ENCODE measurements around the gene HOXC9.

The HOXC9 gene

DNA sequence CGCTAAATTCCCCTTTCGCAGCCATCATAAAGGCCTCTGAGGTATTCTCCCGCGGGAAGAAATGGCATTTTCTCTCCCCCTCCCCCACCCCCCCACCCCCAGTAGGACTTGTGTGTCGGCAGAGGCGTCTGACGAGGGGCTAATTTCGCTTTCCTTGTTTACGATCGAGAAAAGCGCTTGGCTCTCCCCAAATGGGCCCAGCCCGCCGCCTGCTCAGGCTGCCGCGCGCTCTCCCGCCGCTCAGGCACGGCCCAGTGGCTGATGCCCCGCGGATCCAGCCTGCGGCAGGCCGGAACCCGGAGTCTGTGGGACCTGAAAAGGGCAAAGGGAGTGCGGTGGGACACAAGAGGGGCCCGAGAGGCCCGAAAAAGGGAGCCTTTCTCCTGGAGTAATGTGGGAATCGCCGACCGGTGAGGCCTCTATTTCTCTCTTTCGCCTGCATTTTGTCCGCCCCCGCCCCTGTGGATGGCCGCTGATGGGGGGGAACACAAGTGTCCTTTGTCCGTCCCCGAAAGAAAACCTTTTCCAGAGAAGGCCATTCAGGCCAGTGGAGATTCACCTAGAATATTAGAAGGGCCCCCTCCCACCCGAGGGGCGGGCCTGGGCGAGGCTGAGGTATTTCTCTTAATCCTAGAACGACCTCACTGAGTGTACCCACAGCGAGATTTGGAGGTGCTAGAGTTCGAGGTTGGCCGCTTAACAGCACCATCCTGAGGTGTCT is 19.3 kb downstream of the HOXC9 start (continued):
- TF ChIP-seq, protein P1, sequence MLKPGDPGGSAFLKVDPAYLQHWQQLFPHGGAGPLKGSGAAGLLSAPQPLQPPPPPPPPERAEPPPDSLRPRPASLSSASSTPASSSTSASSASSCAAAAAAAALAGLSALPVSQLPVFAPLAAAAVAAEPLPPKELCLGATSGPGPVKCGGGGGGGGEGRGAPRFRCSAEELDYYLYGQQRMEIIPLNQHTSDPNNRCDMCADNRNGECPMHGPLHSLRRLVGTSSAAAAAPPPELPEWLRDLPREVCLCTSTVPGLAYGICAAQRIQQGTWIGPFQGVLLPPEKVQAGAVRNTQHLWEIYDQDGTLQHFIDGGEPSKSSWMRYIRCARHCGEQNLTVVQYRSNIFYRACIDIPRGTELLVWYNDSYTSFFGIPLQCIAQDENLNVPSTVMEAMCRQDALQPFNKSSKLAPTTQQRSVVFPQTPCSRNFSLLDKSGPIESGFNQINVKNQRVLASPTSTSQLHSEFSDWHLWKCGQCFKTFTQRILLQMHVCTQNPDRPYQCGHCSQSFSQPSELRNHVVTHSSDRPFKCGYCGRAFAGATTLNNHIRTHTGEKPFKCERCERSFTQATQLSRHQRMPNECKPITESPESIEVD (tag by site-specific recombination; IDR thresholded peaks at IDR 0.05), result no peak
- TF ChIP-seq ZNF692 (tag by site-specific recombination; IDR thresholded peaks at IDR 0.05) (no peak), ZNF488 (tag by site-specific recombination; IDR thresholded peaks at IDR 0.05) (no peak), ZNF610 (tag by site-specific recombination; IDR thresholded peaks at IDR 0.05; ENCODE audit: borderline replicate concordance) (no peak), ZNF239 (tag by site-specific recombination; IDR thresholded peaks at IDR 0.05) (no peak), ZXDB (tag by site-specific recombination; IDR thresholded peaks at IDR 0.05) (no peak), ELK4 (IDR thresholded peaks at IDR 0.05; ENCODE audit: borderline replicate concordance, low read depth, low read length) (no peak), KLF10 (tag by site-specific recombination; IDR thresholded peaks at IDR 0.05) (no peak), HOXC10 (CRISPR knock-in tag; IDR thresholded peaks at IDR 0.05) (no peak), ZSCAN30 (tag by site-specific recombination; IDR thresholded peaks at IDR 0.05) (0 out of 2 replicates have a peak, but pooled peaks have one; percentile 15), ZNF521 (tag by site-specific recombination; IDR thresholded peaks at IDR 0.05) (no peak), ZNF76 (tag by site-specific recombination; IDR thresholded peaks at IDR 0.05; ENCODE audit: borderline replicate concordance, low read depth) (no peak), SP7 (tag by site-specific recombination; IDR thresholded peaks at IDR 0.05) (no peak; the same call in 1 of the 2 replicates), ZNF10 (tag by site-specific recombination; IDR thresholded peaks at IDR 0.05) (no peak), ZNF16 (tag by site-specific recombination; IDR thresholded peaks at IDR 0.05; ENCODE audit: low read depth) (no peak)
- TF ChIP-seq, protein P2, sequence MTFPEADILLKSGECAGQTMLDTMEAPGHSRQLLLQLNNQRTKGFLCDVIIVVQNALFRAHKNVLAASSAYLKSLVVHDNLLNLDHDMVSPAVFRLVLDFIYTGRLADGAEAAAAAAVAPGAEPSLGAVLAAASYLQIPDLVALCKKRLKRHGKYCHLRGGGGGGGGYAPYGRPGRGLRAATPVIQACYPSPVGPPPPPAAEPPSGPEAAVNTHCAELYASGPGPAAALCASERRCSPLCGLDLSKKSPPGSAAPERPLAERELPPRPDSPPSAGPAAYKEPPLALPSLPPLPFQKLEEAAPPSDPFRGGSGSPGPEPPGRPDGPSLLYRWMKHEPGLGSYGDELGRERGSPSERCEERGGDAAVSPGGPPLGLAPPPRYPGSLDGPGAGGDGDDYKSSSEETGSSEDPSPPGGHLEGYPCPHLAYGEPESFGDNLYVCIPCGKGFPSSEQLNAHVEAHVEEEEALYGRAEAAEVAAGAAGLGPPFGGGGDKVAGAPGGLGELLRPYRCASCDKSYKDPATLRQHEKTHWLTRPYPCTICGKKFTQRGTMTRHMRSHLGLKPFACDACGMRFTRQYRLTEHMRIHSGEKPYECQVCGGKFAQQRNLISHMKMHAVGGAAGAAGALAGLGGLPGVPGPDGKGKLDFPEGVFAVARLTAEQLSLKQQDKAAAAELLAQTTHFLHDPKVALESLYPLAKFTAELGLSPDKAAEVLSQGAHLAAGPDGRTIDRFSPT (tag by site-specific recombination; IDR thresholded peaks at IDR 0.05), result no peak
- TF ChIP-seq, protein P3, sequence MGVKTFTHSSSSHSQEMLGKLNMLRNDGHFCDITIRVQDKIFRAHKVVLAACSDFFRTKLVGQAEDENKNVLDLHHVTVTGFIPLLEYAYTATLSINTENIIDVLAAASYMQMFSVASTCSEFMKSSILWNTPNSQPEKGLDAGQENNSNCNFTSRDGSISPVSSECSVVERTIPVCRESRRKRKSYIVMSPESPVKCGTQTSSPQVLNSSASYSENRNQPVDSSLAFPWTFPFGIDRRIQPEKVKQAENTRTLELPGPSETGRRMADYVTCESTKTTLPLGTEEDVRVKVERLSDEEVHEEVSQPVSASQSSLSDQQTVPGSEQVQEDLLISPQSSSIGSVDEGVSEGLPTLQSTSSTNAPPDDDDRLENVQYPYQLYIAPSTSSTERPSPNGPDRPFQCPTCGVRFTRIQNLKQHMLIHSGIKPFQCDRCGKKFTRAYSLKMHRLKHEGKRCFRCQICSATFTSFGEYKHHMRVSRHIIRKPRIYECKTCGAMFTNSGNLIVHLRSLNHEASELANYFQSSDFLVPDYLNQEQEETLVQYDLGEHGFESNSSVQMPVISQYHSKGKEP (tag by site-specific recombination; IDR thresholded peaks at IDR 0.05), result no peak

All from HEK293 (cell line).